ENCODE data around the gene PSME1. TPM values are rescaled to one million over a fixed set of nuclear protein-coding genes. Genes with fewer than 3 reads are reported as not detected.

Gene PSME1
- total RNA-seq, 2 experiments from 2014 or later = 149 to 187 TPM

DNA sequence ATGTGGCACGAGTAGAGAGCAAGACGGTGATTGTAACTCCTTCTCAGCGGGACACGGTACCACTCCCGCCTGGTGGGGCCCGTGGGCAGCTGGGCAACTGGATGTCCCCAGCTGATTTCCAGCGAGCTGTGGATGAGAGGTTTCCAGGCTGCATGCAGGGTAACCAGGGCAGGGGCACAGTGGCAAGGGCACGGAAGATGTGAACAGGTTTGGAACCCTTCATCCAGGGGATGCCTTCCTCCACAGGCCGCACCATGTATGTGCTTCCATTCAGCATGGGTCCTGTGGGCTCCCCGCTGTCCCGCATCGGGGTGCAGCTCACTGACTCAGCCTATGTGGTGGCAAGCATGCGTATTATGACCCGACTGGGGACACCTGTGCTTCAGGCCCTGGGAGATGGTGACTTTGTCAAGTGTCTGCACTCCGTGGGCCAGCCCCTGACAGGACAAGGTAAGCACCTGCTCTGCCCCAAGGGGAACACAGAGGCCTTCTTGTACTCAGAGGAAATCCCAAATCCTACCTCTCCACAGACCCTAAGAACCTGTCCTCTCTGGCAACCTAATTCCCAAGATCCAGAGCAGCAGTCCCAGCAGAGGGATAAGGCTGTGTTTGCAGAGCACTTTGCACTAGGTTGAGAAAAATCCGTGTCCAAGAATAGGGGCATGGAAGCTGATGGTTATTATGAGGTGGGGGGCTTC lies 37.6 kb upstream of the PSME1 start:
- Histone ChIP-seq H3K4me1 (ENCODE audit: insufficient read depth, low read length, poor library complexity, severe bottlenecking) (peaks cover 18% of the 10 kb centered on the region), H2AFZ (ENCODE audit: low read length) (no peak overlapping the region), H3K4me3 (ENCODE audit: low read depth, low read length, poor library complexity, severe bottlenecking) (no peak overlapping the region), H4K20me1 (ENCODE audit: insufficient read depth, low read length) (no peaks in the 10 kb centered on the region), H3K79me2 (ENCODE audit: insufficient read depth, low read depth, low read length) (no peaks in the 10 kb centered on the region), H3K27ac (ENCODE audit: low read depth, low read length, poor library complexity, severe bottlenecking) (no peak overlapping the region), H3K9me2 (ENCODE audit: insufficient read depth, low read length) (no peaks in the 10 kb centered on the region), H3K4me2 (ENCODE audit: low read length) (no peak overlapping the region), H3K9me3 (ENCODE audit: low read length) (no peaks in the 10 kb centered on the region), H3K36me3 (ENCODE audit: insufficient read depth, low read length) (no peaks in the 10 kb centered on the region; the same call in 1 of the 2 replicates)
- POLR2A ChIA-PET = no interaction called here
- CTCF ChIA-PET (ENCODE audit: unreplicated experiment) = interaction anchor here (0.6 kb wide), 1 partner anchor 10 kb away, joined by 3 read pairs; no protein-coding TSS in a partner anchor
- TF ChIP-seq EZH2phosphoT487 (IDR thresholded peaks at IDR 0.05; ENCODE audit: borderline replicate concordance, low read depth, low read length) = no peak
- TF ChIP-seq, protein P1, sequence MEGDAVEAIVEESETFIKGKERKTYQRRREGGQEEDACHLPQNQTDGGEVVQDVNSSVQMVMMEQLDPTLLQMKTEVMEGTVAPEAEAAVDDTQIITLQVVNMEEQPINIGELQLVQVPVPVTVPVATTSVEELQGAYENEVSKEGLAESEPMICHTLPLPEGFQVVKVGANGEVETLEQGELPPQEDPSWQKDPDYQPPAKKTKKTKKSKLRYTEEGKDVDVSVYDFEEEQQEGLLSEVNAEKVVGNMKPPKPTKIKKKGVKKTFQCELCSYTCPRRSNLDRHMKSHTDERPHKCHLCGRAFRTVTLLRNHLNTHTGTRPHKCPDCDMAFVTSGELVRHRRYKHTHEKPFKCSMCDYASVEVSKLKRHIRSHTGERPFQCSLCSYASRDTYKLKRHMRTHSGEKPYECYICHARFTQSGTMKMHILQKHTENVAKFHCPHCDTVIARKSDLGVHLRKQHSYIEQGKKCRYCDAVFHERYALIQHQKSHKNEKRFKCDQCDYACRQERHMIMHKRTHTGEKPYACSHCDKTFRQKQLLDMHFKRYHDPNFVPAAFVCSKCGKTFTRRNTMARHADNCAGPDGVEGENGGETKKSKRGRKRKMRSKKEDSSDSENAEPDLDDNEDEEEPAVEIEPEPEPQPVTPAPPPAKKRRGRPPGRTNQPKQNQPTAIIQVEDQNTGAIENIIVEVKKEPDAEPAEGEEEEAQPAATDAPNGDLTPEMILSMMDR (conservative IDR thresholded peaks at IDR 0.05; ENCODE audit: low read length) = no peak
- intact Hi-C loops (cut with micrococcal nuclease; ENCODE audit: unreplicated experiment) = no loop called here
- no TSS peak for BruUV-seq (replicated peaks)
- DNase-seq (ENCODE audit: low spot score) = no peak

DNA sequence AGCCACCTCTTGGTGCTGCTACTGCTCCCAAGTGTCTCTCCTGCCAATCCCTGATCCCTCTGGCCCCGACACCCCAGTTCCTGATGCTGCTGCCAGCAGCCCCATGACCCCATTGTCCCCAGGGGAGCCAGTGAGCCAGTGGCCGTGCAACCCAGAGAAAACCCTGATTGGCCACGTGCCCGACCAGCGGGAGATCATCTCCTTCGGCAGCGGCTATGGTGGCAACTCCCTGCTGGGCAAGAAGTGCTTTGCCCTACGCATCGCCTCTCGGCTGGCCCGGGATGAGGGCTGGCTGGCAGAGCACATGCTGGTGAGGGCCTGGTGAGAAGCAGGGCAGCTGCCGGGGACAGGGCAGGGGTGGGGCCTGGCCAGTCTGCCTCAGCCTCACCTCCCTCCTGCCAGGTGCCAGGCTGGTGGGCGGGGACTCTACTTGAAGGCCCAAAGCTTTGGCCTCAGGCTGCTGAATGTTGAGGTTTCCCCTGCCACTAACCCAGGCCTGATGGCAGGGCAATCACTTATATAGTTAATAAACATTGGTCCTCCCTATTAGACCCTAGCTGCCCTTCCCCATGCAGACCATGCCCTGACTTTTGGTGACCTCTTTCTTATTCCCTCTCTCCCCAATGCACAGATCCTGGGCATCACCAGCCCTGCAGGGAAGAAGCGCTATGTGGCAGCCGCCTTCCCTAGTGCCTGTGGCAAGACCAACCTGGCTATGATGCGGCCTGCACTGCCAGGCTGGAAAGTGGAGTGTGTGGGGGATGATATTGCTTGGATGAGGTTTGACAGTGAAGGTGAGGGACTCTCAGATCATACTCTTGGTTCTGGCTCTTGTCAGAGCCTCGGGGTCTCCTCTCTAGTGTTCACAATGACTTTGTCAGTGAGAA lies 36.8 kb upstream of the PSME1 start:
- no peaks in the 10 kb centered on the region for H3K9me2 ChIP-seq (ENCODE audit: insufficient read depth, low read length)
- POLR2A ChIA-PET = no interaction called here
- H3K27ac ChIP-seq (ENCODE audit: low read depth, low read length, poor library complexity, severe bottlenecking) = no peak overlapping the region
- peaks cover 13% of the 10 kb centered on the region for H3K4me1 ChIP-seq (ENCODE audit: insufficient read depth, low read length, poor library complexity, severe bottlenecking)
- no peaks in the 10 kb centered on the region for H4K20me1 ChIP-seq (ENCODE audit: insufficient read depth, low read length)
- H3K4me2 ChIP-seq (ENCODE audit: low read length) = no peak overlapping the region
- H3K36me3 ChIP-seq (ENCODE audit: insufficient read depth, low read length) = peaks cover 6% of the 10 kb centered on the region
- CTCF ChIA-PET (ENCODE audit: unreplicated experiment) = no interaction called here
- intact Hi-C loops (cut with micrococcal nuclease; ENCODE audit: unreplicated experiment) = no loop called here
- no peaks in the 10 kb centered on the region for H3K79me2 ChIP-seq (ENCODE audit: insufficient read depth, low read depth, low read length)
- H3K4me3 ChIP-seq (ENCODE audit: low read depth, low read length, poor library complexity, severe bottlenecking) = no peak overlapping the region
- TF ChIP-seq EZH2phosphoT487 (IDR thresholded peaks at IDR 0.05; ENCODE audit: borderline replicate concordance, low read depth, low read length) = no peak
- TF ChIP-seq, protein P1 (conservative IDR thresholded peaks at IDR 0.05; ENCODE audit: low read length) = no peak
- H2AFZ ChIP-seq (ENCODE audit: low read length) = no peak overlapping the region
- H3K9me3 ChIP-seq (ENCODE audit: low read length) = no peaks in the 10 kb centered on the region
- no TSS peak for BruUV-seq (replicated peaks)
- no peak for DNase-seq (ENCODE audit: low spot score)
